Bone marrow (tissue), 2 donors: ENCODE results near the gene CCZ1B.
"Not testable (repeated sequence)": the region's sequence is repeated elsewhere in the genome, so short reads cannot be mapped to it uniquely, and the experiment has no call there.

Experiments
- DNase-seq, 2 donors: peaks; one replicate each; lab custom pipeline; 2025; lab: John Stamatoyannopoulos, UW

The CCZ1B gene

GRCh38 chr7:6831018-6831725 lies 5.1 kb upstream of the CCZ1B start:
- DNase-seq: no peak

GRCh38 chr7:6830026-6830425 lies 4.0 kb upstream of the CCZ1B start:
- not testable (repeated sequence) for DNase-seq

- not testable (repeated sequence) for DNase-seq
These were observed 3.5 kb upstream of the CCZ1B start for GRCh38 chr7:6829616-6830015.

- DNase-seq: not testable (repeated sequence)
These were observed 1.1 kb upstream of the CCZ1B start for GRCh38 chr7:6827180-6827579.

- not testable (repeated sequence) for DNase-seq
These were observed 594 bp downstream of the CCZ1B start for GRCh38 chr7:6825236-6826125.

GRCh38 chr7:6821622-6822021 lies 4.5 kb downstream of the CCZ1B start:
- not testable (repeated sequence) for DNase-seq

GRCh38 chr7:6815470-6815869 lies 10.6 kb downstream of the CCZ1B start:
- not testable (repeated sequence) for DNase-seq

GRCh38 chr7:6813011-6813410 lies 13.1 kb downstream of the CCZ1B start:
- not testable (repeated sequence) for DNase-seq

GRCh38 chr7:6807959-6808358 lies 18.1 kb downstream of the CCZ1B start:
- not testable (repeated sequence) for DNase-seq

GRCh38 chr7:6807393-6807918 lies 18.6 kb downstream of the CCZ1B start:
- not testable (repeated sequence) for DNase-seq

GRCh38 chr7:6800331-6800730 lies 25.7 kb downstream of the CCZ1B start:
- not testable (repeated sequence) for DNase-seq

- DNase-seq: not testable (repeated sequence)
These were observed 26.2 kb downstream of the CCZ1B start for GRCh38 chr7:6799887-6800286.

- not testable (repeated sequence) for DNase-seq
These were observed 28.0 kb downstream of the CCZ1B start for GRCh38 chr7:6798047-6798446.

- DNase-seq: not testable (repeated sequence)
These were observed 28.9 kb downstream of the CCZ1B start for GRCh38 chr7:6797218-6797617.

GRCh38 chr7:6794276-6794675 lies 31.8 kb downstream of the CCZ1B start:
- not testable (repeated sequence) for DNase-seq

GRCh38 chr7:6792113-6792872 lies 33.8 kb downstream of the CCZ1B start:
- not testable (repeated sequence) for DNase-seq

GRCh38 chr7:6789353-6789752 lies 36.7 kb downstream of the CCZ1B start:
- not testable (repeated sequence) for DNase-seq

- not testable (repeated sequence) for DNase-seq
These were observed 44.5 kb downstream of the CCZ1B start for GRCh38 chr7:6781581-6781980.

GRCh38 chr7:6761186-6761585 lies 64.9 kb downstream of the CCZ1B start:
- not testable (repeated sequence) for DNase-seq

- DNase-seq: not testable (repeated sequence)
These were observed 72.1 kb downstream of the CCZ1B start, which contains the start of gene RSPH10B2 for GRCh38 chr7:6753964-6754363. Gene RSPH10B2 (plus strand): TSS chr7:6754103. CDS start chr7:6757678, 3,575 bp downstream.

- DNase-seq: not testable (repeated sequence)
These were observed 75.9 kb downstream of the CCZ1B start for GRCh38 chr7:6750173-6750572.

GRCh38 chr7:6749335-6749734 lies 76.7 kb downstream of the CCZ1B start:
- DNase-seq: not testable (repeated sequence)
